ENCODE measurements around the gene ZDHHC22. TPM values are rescaled to one million over a fixed set of nuclear protein-coding genes. Genes with fewer than 3 reads are reported as not detected.

The ZDHHC22 gene
- total RNA-seq, 3 donors from 2014 or later, result not detected

GRCh38 chr14:77185093-77185465, 43.5 kb upstream of the ZDHHC22 start:
- DNase-seq (ENCODE audit: low spot score in 2 of 2), result no peak
- Histone ChIP-seq H3K27ac (peak overlapping the region; percentile 19 to 60), H3K4me3 (no peak overlapping the region), H3K36me3 (no peaks in the 10 kb centered on the region), H3K27me3 (peaks cover 0 to 4% of the 10 kb centered on the region in 2 donors), H3K4me1 (no peaks in the 10 kb centered on the region), H3K9me3 (no peaks in the 10 kb centered on the region)
- intact Hi-C loops (cut with DNase I; ENCODE audit: low total_unique reads), result no loop called here
- no peak for TF ChIP-seq POLR2A (IDR thresholded peaks at IDR 0.05)
- TF ChIP-seq, protein P1, sequence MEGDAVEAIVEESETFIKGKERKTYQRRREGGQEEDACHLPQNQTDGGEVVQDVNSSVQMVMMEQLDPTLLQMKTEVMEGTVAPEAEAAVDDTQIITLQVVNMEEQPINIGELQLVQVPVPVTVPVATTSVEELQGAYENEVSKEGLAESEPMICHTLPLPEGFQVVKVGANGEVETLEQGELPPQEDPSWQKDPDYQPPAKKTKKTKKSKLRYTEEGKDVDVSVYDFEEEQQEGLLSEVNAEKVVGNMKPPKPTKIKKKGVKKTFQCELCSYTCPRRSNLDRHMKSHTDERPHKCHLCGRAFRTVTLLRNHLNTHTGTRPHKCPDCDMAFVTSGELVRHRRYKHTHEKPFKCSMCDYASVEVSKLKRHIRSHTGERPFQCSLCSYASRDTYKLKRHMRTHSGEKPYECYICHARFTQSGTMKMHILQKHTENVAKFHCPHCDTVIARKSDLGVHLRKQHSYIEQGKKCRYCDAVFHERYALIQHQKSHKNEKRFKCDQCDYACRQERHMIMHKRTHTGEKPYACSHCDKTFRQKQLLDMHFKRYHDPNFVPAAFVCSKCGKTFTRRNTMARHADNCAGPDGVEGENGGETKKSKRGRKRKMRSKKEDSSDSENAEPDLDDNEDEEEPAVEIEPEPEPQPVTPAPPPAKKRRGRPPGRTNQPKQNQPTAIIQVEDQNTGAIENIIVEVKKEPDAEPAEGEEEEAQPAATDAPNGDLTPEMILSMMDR (IDR thresholded peaks at IDR 0.05), result no peak
- TF ChIP-seq POLR2AphosphoS5 (IDR thresholded peaks at IDR 0.05), result no peak

DNA sequence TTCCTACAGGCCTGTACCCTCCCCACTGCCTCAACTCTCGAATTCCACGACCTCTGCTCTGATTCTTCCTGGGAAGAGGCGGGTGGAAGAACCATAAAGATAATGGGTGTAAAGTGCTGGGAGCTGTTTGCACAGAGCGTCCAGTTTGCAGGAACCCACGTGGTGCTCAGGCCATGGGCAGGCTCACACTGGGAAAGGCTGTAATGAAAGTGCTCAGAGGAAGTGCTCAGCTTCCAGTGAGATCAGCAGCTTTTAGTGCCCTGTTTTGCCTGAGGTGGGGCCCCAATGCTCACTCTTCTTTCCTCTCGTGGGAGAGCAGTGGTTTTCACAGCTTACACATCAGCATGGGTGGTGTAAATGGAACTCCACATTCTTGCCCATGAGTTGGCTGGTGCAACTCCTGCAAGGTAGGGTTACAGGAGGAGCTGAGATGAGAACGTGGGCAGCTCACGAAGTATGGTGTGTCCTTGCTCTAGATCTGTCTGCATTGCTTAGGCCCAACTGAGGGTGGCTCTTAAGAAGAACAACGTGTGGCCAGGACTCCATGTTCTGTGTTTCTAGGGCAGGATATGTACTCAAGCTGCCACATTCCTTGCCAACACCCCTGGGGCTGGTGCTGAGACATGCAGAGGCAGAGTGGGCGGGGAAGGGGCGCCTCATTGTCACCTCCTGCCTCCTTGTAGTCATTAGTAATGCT, 43.0 kb upstream of the ZDHHC22 start:
- no peaks in the 10 kb centered on the region for H3K4me1 ChIP-seq
- H3K36me3 ChIP-seq, result no peaks in the 10 kb centered on the region
- peaks cover 0 to 4% of the 10 kb centered on the region in 2 donors for H3K27me3 ChIP-seq
- TF ChIP-seq, protein P1 (IDR thresholded peaks at IDR 0.05), result no peak
- TF ChIP-seq POLR2A (IDR thresholded peaks at IDR 0.05) (no peak), POLR2AphosphoS5 (IDR thresholded peaks at IDR 0.05) (no peak)
- peak; percentile 55 to 87 for DNase-seq (ENCODE audit: low spot score in 2 of 2)
- H3K9me3 ChIP-seq, result no peaks in the 10 kb centered on the region
- H3K27ac ChIP-seq, result peak overlapping the region; percentile 19 to 60
- intact Hi-C loops (cut with DNase I; ENCODE audit: low total_unique reads), result no loop called here
- H3K4me3 ChIP-seq, result no peak overlapping the region

GRCh38 chr14:77183896-77184295, 42.3 kb upstream of the ZDHHC22 start:
- Histone ChIP-seq H3K9me3 (no peaks in the 10 kb centered on the region), H3K36me3 (no peaks in the 10 kb centered on the region), H3K27me3 (peaks cover 0 to 4% of the 10 kb centered on the region in 2 donors), H3K4me3 (no peak overlapping the region), H3K4me1 (no peaks in the 10 kb centered on the region), H3K27ac (peak overlapping the region in 1 of 2 donors; percentile 60)
- intact Hi-C loops (cut with DNase I; ENCODE audit: low total_unique reads), result no loop called here
- no peak for DNase-seq (ENCODE audit: low spot score in 2 of 2)
- TF ChIP-seq, protein P1 (IDR thresholded peaks at IDR 0.05), result no peak
- TF ChIP-seq POLR2AphosphoS5 (IDR thresholded peaks at IDR 0.05) (no peak), POLR2A (IDR thresholded peaks at IDR 0.05) (no peak)

- Histone ChIP-seq H3K27ac (no peak within 1 kb of the TSS), H3K4me3 (peak within 1 kb of the TSS in 2 of 3 donors; percentile 51 to 75), H3K9me3 (no peaks in the 10 kb centered on the region), H3K36me3 (no peaks in the 10 kb centered on the region), H3K27me3 (peaks cover 0 to 4% of the 10 kb centered on the region in 2 donors), H3K4me1 (no peaks in the 10 kb centered on the region)
- TF ChIP-seq POLR2AphosphoS5 (IDR thresholded peaks at IDR 0.05) (no peak), POLR2A (IDR thresholded peaks at IDR 0.05) (no peak)
- TF ChIP-seq, protein P1 (IDR thresholded peaks at IDR 0.05), result no peak
- DNase-seq (ENCODE audit: low spot score in 2 of 2), result peak; percentile 29 to 68
- intact Hi-C loops (cut with DNase I; ENCODE audit: low total_unique reads), result no loop called here
These were observed 40.2 kb upstream of the ZDHHC22 start, which contains the start of gene TMEM63C for GRCh38 chr14:77181603-77182437. Gene TMEM63C (plus strand): TSS chr14:77181798. CDS start chr14:77218814, 37,016 bp downstream.

All from breast epithelium (tissue), 4 donors.